A549 (cell line): Measurements from ENCODE around the gene TIMMDC1.

ENCODE experiments used
- BHLHE40 ChIP-seq: IDR thresholded peaks from 2 replicates; pipeline ENCODE4 v1.6.1; 2012; ENCODE audit warnings: low read depth, low read length, inconsistent platforms
- CTCF ChIP-seq: fragments of >200 bp; sonication (Bioruptor Twin); formaldehyde crosslinking; IDR thresholded peaks from 3 replicates; pipeline ENCODE4 v1.5.1; 2016
- EP300 ChIP-seq, 2 experiments: fragments of >200 bp; sonication (Bioruptor Twin); formaldehyde crosslinking; IDR thresholded peaks; 2 replicates in 1 of 2; 3 replicates in 1 of 2; pipeline ENCODE4 v1.6.1; 2016 to 2017
- HDAC2 ChIP-seq: fragments of 200-600 bp; sonication (generic); IDR thresholded peaks from 2 replicates; pipeline ENCODE4 v1.6.1; 2016
- JUN ChIP-seq, 2 experiments: fragments of >200 bp; sonication (Bioruptor Twin); formaldehyde crosslinking; IDR thresholded peaks; 2 replicates in 1 of 2; 3 replicates in 1 of 2; pipeline ENCODE4 v1.6.1; 2016 to 2017
- KDM1A ChIP-seq: fragments of 200-600 bp; sonication (generic); IDR thresholded peaks from 2 replicates; pipeline ENCODE4 v1.6.1; 2016; ENCODE audit warnings: low read depth, mild to moderate bottlenecking
- MYC ChIP-seq: IDR thresholded peaks from 2 replicates; pipeline ENCODE4 v1.6.1; 2012; ENCODE audit warnings: mild to moderate bottlenecking, inconsistent platforms, low read length, improper control_type of control experiment, borderline replicate concordance
- POLR2A ChIP-seq: IDR thresholded peaks from 2 replicates; pipeline ENCODE4 v1.6.1; 2012; ENCODE audit warnings: mild to moderate bottlenecking, low read length
- RAD21 ChIP-seq, 2 experiments: fragments of >200 bp in 1 of 2; sonication (Bioruptor Twin) in 1 of 2; formaldehyde crosslinking in 1 of 2; IDR thresholded peaks in 1 of 2; conservative IDR thresholded peaks in 1 of 2; 2 replicates in 1 of 2; 3 replicates in 1 of 2; pipeline ENCODE4 v1.6.1; 2012 to 2018; ENCODE audit warnings: inconsistent platforms in 1 of 2
- RCOR1 ChIP-seq: fragments of 150-350 bp; IDR thresholded peaks from 2 replicates; pipeline ENCODE4 v1.6.1; 2014; ENCODE audit warnings: antibody characterized with exemption, low read length, low read depth
- ZNF302 ChIP-seq: fragments of 250-450 bp; sonication (Bioruptor Pico); IDR thresholded peaks from 2 replicates; pipeline ENCODE4 v1.9.0; 2021; ENCODE audit warnings: inconsistent platforms, mild to moderate bottlenecking, moderate library complexity
- TF ChIP-seq, protein P1 (sequence below): IDR thresholded peaks from 2 replicates; pipeline ENCODE4 v1.6.1; 2012
- TF ChIP-seq, protein P2 (sequence below): fragments of 450-650 bp; IDR thresholded peaks from 2 replicates; pipeline ENCODE4 v1.6.1; 2014; ENCODE audit warnings: antibody characterized with exemption

DNA sequence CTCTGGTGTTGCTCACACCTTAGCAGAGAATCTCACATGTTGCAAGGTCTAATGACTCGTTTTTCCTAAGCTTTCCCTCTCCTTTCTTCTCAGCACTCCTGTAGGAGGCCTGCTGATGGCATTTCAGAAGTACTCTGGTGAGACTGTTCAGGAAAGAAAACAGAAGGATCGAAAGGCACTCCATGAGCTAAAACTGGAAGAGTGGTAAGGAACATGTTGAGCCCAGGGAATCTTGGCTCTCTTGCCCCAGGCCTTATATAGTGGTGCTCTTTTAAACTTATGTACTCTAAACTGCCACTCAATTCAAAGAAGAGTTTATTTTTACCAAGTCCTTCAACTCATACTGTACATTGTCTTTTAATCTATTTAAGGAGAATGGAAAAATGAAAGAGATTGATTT lies 18.8 kb downstream of the TIMMDC1 start:
- TF ChIP-seq CTCF (no peak), ZNF302 (CRISPR knock-in tag) (no peak), EP300 (IDR thresholded peaks at IDR 0.05) (no peak), HDAC2 (no peak), MYC (no peak), POLR2A (no peak), JUN (IDR thresholded peaks at IDR 0.05) (no peak), RAD21 (conservative IDR thresholded peaks at IDR 0.05 in 1 of 2, IDR thresholded peaks at IDR 0.05 in 1 of 2) (no peak), RCOR1 (no peak), KDM1A (no peak), BHLHE40 (no peak)
- TF ChIP-seq, protein P1, sequence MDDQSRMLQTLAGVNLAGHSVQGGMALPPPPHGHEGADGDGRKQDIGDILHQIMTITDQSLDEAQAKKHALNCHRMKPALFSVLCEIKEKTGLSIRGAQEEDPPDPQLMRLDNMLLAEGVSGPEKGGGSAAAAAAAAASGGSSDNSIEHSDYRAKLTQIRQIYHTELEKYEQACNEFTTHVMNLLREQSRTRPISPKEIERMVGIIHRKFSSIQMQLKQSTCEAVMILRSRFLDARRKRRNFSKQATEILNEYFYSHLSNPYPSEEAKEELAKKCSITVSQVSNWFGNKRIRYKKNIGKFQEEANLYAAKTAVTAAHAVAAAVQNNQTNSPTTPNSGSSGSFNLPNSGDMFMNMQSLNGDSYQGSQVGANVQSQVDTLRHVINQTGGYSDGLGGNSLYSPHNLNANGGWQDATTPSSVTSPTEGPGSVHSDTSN: no peak
- TF ChIP-seq, protein P2, sequence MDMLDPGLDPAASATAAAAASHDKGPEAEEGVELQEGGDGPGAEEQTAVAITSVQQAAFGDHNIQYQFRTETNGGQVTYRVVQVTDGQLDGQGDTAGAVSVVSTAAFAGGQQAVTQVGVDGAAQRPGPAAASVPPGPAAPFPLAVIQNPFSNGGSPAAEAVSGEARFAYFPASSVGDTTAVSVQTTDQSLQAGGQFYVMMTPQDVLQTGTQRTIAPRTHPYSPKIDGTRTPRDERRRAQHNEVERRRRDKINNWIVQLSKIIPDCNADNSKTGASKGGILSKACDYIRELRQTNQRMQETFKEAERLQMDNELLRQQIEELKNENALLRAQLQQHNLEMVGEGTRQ: no peak
